ENCODE measurements around the gene SMYD3. TPM values are rescaled to one million over a fixed set of nuclear protein-coding genes. Genes with fewer than 3 reads are reported as not detected.

Gene SMYD3
- total RNA-seq, 6 experiments from 2014 or later = 6.3 to 10.0 (median 6.6) TPM

- TF ChIP-seq CTCF (IDR thresholded peaks at IDR 0.05) (no peak), POLR2A (IDR thresholded peaks at IDR 0.05) (no peak)
- H3K36me3 ChIP-seq = no peaks in the 10 kb centered on the region
- ATAC-seq = no peak
- no peak overlapping the region for H3K4me3 ChIP-seq
- WGBS (ENCODE audit: insufficient coverage, low coverage, low lambda C conversion rate, missing lambda C conversion rate) = 83% methylated on average over 2 of the region's 2 CpGs
- H3K4me1 ChIP-seq = no peaks in the 10 kb centered on the region
- no peak overlapping the region for H3K27ac ChIP-seq
- intact Hi-C loops (cut with DNase I) = no loop called here
- no peak for DNase-seq
- no peaks in the 10 kb centered on the region for H3K9me3 ChIP-seq
- no peaks in the 10 kb centered on the region for H3K27me3 ChIP-seq
Measured at GRCh38 chr1:246462986-246463385, 44.1 kb downstream of the SMYD3 start.

DNA sequence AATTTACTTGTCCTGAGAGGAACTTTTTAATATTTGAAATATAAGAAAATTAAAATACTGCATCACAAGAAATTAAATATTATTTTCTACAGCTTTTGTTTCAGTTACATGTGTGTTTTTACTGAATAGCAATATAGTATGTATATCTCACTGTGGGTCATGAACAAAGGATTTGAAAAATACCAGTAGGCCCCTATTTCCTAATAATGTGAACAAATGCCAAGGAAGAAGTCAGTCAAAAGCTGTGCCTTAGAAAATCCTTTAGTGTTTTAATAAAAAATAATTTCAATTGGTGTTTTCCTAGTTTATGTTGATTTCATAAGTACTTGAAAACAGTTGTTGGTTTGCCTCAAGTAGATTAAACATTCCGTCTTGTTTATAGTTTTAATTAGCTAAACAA, 46.7 kb downstream of the SMYD3 start:
- no peak for DNase-seq
- intact Hi-C loops (cut with DNase I) = no loop called here
- H3K9me3 ChIP-seq = no peaks in the 10 kb centered on the region
- H3K27ac ChIP-seq = no peak overlapping the region
- no peaks in the 10 kb centered on the region for H3K27me3 ChIP-seq
- no peak for ATAC-seq
- no peaks in the 10 kb centered on the region for H3K36me3 ChIP-seq
- TF ChIP-seq CTCF (IDR thresholded peaks at IDR 0.05) = no peak
- TF ChIP-seq POLR2A (IDR thresholded peaks at IDR 0.05) = no peak
- H3K4me1 ChIP-seq = no peaks in the 10 kb centered on the region
- WGBS (ENCODE audit: insufficient coverage, low coverage, low lambda C conversion rate, missing lambda C conversion rate) = 93% methylated on average over 1 of the region's 1 CpG
- no peak overlapping the region for H3K4me3 ChIP-seq

DNA sequence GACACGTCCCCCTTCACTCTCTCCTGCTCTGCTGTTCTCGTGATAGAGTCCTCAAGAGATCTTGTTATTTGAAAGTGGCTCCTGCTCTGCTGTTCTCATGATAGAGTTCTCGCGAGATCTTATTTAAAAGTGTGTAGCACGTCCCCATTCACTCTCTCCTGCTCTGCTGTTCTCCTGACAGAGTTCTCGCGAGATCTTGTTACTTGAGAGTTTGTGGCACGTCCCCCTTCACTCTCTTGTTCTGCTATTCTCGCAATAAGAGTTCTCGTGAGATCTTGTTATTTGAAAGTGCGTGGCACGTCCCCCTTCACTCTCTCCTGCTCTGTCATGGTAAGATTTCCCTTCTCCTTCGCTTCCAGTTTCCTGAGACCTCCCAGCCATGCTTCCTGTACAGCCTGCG, 47.9 kb downstream of the SMYD3 start:
- no peak overlapping the region for H3K27ac ChIP-seq
- no peak overlapping the region for H3K4me3 ChIP-seq
- intact Hi-C loops (cut with DNase I) = no loop called here
- no peaks in the 10 kb centered on the region for H3K27me3 ChIP-seq
- WGBS (ENCODE audit: insufficient coverage, low coverage, low lambda C conversion rate, missing lambda C conversion rate) = 76% methylated on average over 14 of the region's 14 CpGs
- H3K36me3 ChIP-seq = no peaks in the 10 kb centered on the region
- ATAC-seq = no peak
- TF ChIP-seq POLR2A (IDR thresholded peaks at IDR 0.05) (no peak), CTCF (IDR thresholded peaks at IDR 0.05) (no peak)
- no peak for DNase-seq
- H3K9me3 ChIP-seq = no peaks in the 10 kb centered on the region
- H3K4me1 ChIP-seq = no peaks in the 10 kb centered on the region

GRCh38 chr1:246455476-246455875, 51.6 kb downstream of the SMYD3 start:
- ATAC-seq (no peak), DNase-seq (no peak)
- H3K27me3 ChIP-seq = no peaks in the 10 kb centered on the region
- no peaks in the 10 kb centered on the region for H3K9me3 ChIP-seq
- no peaks in the 10 kb centered on the region for H3K4me1 ChIP-seq
- intact Hi-C loops (cut with DNase I) = no loop called here
- WGBS (ENCODE audit: insufficient coverage, low coverage, low lambda C conversion rate, missing lambda C conversion rate) = 100% methylated on average over 1 of the region's 1 CpG
- no peak overlapping the region for H3K4me3 ChIP-seq
- no peaks in the 10 kb centered on the region for H3K36me3 ChIP-seq
- H3K27ac ChIP-seq = no peak overlapping the region
- no peak for TF ChIP-seq POLR2A (IDR thresholded peaks at IDR 0.05)
- TF ChIP-seq CTCF (IDR thresholded peaks at IDR 0.05) = no peak

DNA sequence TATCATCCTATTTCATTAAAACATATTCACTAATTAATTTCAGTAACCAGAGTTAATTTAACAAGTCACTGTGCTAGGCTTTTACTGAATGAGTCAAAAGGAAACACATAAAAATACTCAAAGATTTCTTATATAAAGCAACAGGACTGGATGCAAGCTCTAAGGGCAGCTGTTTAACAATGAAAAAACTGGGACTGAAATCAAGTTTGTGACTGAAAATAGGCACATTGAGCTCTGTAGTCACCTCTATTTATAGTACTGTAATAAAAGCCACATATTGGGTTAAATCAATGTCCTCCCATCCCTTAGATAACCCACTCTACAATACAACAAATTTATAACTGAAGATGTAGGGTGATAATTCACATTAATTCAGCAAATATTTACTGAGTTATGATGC, 52.4 kb downstream of the SMYD3 start:
- H3K36me3 ChIP-seq = no peaks in the 10 kb centered on the region
- ATAC-seq (no peak), DNase-seq (no peak)
- H3K27ac ChIP-seq = no peak overlapping the region
- H3K4me3 ChIP-seq = no peak overlapping the region
- intact Hi-C loops (cut with DNase I) = no loop called here
- H3K9me3 ChIP-seq = no peaks in the 10 kb centered on the region
- no peaks in the 10 kb centered on the region for H3K27me3 ChIP-seq
- no peaks in the 10 kb centered on the region for H3K4me1 ChIP-seq
- no peak for TF ChIP-seq CTCF (IDR thresholded peaks at IDR 0.05)
- no peak for TF ChIP-seq POLR2A (IDR thresholded peaks at IDR 0.05)
